Astrocyte (in vitro differentiated cells and primary cell): Measurements from ENCODE around the gene AKAP1.

Experiments
- CTCF ChIP-seq: IDR thresholded peaks from 2 replicates; pipeline ENCODE4 v1.5.1; 2011; ENCODE audit warnings: low read depth, mild to moderate bottlenecking, inconsistent platforms, low read length, moderate library complexity; ENCODE audit not compliant: insufficient read depth
- EZH2 ChIP-seq: IDR thresholded peaks from 2 replicates; pipeline ENCODE4 v1.6.1; 2012; ENCODE audit warnings: mild to moderate bottlenecking, low read length, inconsistent platforms; ENCODE audit not compliant: insufficient read depth

DNA sequence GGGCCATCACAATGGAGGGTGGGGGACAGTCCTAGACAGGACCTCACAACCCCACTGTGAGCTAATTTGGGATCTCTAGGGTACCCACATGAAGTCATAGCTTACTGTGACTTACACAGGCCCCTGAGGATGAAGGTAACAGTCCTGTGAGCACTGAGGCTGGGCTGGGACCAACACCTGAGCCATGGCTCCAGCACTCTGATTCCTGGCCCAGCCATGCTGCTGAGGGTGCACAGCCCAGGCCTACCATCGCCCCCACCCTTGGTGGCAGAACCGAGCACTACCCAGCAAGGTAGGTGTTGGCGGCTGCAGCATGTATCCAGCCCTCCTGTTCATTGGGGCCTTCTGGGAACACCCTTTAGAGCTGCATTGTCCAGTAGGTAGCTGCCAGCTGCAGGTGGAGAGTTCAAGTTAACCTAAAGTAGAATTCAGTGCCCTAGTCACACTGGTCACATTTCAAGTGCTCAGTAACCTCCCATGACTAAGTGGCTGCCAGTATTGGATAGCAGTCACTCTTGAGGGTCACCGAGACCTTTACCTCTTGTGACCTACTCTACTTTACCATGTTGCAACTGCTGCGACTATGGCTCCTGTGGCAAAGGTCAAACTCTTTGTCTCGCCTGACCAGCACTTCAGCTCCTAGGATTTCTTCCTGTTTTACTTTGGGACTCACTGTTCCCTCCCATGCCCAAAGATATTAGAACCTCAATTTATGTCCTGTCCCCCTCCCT is 11.6 kb downstream of the AKAP1 start:
- TF ChIP-seq CTCF: no peak
- TF ChIP-seq EZH2: no peak
